Islet precursor cell (in vitro differentiated cells): ENCODE data around the gene G2E3.
"Not testable (repeated sequence)": the region's sequence is repeated elsewhere in the genome, so short reads cannot be mapped to it uniquely, and the experiment has no call there.

ENCODE experiments used
- DNase-seq: peaks from one replicate; pipeline ENCODE4 v3.0.0-alpha.2; 2018

G2E3 gene

DNA sequence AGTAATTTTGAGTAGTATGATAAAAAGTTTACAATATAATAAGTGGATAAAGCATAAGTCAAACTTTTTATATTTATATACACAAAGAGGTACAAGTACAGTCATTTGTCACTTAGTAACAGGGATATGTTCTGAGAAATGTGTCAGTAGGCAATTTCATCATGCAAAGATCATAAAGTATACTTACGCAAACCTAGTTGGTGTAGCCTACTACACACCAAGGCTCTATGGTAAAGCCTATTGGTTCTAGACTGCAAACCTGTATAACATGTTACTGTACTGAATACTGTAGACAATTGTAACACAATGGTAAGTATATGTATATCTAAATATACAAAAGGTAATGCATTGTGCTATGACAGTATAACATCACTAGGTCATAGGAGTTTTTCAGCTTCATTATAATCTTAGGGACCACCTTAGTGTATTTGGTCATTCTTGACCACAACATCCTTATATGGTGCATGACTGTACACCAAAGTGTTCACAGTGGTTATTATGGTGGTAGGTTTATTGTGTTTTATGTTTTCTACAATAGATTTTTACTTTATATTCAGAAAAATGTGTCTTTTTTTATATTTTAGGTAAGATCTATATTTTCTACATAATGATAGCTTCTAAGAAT lies 48.3 kb downstream of the G2E3 start:
- no peak for DNase-seq

- peak; percentile 57 for DNase-seq
Measured at GRCh38 chr14:30608533-30609006, 49.6 kb downstream of the G2E3 start.

GRCh38 chr14:30610787-30611343 lies 51.9 kb downstream of the G2E3 start:
- DNase-seq, result no peak

DNA sequence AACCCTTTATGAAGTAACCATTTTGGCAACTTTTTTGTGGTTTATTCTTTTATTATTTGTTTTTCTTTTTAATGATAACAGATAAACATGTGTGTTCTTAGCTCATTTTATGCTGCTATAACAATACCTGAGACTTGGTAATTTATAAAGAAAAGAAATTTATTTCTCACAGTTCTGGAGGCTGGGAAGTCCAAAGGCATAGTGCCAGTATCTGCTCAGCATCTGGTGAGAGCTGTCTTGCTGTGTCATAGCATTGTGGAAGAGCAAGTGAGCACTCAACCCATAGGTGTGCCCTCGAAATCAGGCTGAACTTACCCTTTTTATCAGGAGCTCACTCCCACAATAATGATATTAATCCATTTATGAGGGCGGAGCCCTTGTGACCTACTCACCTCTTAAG lies 55.2 kb downstream of the G2E3 start:
- no peak for DNase-seq

DNA sequence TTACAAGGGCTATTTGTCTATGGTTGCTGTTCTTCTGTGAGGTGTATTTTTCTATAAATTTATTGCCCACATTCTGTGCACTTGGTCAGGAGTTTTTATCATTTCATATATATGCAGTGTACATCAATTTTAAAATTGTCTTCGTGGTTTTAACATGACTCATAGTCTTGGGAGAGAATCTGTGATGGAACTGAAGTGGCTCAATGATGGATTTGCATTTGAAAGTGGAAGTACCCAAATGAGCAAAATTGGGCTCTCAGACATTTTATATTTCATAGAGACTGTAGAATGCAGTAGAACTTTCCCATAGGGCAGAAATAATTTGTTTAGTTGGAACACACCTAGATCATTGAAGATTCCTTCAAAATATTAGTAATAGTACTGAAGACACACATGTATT lies 61.2 kb downstream of the G2E3 start:
- no peak for DNase-seq

- DNase-seq, result peak; percentile 66
Measured at GRCh38 chr14:30621354-30621939, 62.5 kb downstream of the G2E3 start.

DNA sequence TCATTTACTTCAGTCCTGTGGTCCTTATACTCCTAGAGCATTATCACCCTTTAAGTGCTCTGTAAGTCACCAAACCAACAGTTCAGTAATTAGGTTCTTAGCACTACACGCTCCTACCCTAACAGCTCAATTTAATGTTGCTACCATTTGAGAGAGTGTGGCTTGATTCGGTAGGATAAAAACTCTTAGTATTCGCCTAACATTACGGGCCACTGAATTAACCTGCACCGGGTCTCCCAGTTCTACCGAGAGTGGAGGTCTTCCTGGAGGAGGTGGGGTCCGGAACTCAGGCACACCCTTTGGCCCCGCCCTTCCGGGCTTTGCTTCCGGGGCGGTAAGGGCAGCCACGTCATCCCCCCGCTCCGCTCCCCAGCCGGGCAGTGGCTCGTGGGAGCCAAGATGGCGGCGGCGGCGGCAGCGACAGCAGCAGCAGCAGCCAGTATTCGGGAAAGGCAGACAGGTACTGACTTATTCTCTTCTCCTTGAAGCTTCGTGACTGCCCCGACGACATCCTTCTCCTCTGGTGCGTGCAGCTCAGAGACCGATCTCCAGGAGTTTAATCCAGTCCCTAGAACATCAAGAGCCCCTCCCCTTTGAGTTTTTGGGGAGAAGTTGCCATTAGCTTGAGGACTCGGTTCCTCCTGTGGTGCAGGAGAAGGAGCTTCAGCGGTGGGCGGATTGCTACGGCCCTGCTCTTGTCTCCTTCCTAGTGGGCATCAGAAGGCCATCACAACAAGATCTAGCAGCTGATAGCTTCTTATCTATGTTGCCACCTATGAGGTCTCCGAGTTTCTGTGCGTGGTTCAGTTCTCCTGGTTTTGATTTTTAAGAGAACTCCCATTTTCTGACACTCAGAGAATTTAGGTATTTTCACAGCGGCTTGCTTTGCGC lies 63.2 kb downstream of the G2E3 start, which contains the start of gene SCFD1:
SCFD1 (plus strand) TSS at position 380 of the 891 bp plus-strand sequence; CDS start at position 400, 20 bp downstream.
- peak; percentile 97 for DNase-seq

GRCh38 chr14:30623412-30624131 lies 64.6 kb downstream of the G2E3 start:
- DNase-seq, result no peak

GRCh38 chr14:30624132-30624423 lies 65.1 kb downstream of the G2E3 start:
- no peak for DNase-seq

DNA sequence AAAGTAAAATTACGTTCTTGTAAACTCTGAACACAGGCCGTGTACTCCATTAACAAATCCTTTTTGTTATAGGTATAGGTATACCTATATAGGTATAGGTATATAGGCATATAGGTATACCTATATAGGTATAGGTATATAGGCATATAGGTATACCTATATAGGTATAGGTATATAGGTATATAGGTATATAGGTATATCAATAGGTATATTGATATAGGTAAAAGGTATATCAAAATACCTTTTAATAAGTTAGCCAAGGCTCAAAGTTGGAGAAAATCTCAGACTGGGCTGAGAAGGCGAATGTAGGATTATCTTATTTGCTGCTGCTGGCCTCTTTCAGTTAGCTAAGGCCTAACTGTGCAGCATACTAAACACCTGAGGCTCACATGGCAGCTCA lies 66.6 kb downstream of the G2E3 start:
- no peak for DNase-seq

- DNase-seq, result peak; percentile 54
Measured at GRCh38 chr14:30629432-30629831, 70.5 kb downstream of the G2E3 start.

DNA sequence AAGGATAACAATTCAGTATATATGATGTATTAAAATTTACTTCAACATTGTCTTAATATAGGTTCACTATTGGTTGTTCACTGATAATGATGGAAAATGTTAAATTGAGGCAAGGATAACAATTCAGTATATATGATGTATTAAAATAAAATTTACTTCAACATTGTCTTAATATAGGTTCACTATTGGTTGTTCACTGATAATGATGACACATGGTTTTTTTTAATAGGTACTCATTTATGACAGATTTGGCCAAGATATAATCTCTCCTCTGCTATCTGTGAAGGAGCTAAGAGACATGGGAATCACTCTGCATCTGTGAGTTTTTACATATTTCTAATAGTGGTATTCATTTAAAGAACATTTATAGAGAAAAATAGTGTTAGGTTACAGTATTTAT lies 71.3 kb downstream of the G2E3 start:
- DNase-seq, result no peak

GRCh38 chr14:30632730-30633129 lies 73.8 kb downstream of the G2E3 start:
- DNase-seq, result no peak

- DNase-seq, result no peak
Measured at GRCh38 chr14:30638926-30639325, 80.0 kb downstream of the G2E3 start.

DNA sequence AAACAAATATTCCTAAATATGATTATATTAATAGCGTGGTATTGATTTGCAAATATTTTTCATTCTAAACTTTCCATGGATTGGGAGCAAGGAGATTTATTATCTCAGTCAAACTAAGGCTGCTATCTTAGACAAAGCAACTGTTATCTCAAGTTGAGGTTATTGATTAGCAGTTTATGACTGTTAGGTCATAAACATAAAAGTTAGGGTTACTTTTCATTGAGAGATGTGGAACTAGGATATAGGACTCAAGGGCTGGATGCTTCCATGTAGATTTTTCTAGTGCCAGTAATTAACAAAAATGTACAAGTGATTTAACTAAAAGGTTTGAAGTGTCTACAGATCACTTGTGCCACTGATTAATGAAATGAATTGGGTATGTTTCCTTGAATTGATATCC lies 82.2 kb downstream of the G2E3 start:
- no peak for DNase-seq

DNA sequence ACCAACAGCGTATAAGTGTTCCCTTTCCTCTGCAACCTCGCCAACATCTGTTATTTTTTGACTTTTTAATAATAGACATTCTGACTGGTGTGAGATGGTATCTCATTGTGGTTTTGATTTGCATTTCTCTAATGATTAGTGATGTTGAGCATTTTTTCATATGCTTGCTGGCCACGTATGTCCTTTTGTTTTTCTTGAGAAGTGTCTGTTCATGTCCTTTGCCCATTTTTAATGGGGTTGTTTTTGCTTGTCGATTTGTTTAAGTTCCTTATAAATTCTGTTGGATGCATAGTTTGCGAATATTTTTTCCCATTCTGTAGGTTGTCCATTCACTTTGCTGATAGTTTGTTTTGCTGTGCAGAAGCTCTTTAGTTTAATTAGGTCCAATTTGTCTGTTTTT lies 85.5 kb downstream of the G2E3 start:
- DNase-seq, result not testable (repeated sequence)

DNA sequence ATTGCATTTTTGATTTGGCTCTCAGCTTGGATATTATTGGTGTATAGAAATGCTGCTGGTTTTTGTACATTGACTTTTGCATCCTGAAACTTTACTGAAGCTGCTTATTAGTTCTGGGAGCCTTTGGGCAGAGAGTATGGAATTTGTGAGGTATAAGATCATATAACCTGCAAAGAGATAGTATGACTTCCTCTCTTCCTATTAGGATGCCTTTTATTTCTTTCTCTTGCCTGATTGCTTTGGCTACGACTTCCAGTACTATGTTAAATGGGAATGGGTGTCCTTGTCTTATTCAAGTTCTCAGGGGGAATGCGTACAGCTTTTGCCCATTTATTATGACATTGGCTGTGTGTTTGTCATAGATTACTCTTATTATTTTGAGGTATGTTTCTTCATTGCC lies 86.6 kb downstream of the G2E3 start:
- DNase-seq, result no peak

DNA sequence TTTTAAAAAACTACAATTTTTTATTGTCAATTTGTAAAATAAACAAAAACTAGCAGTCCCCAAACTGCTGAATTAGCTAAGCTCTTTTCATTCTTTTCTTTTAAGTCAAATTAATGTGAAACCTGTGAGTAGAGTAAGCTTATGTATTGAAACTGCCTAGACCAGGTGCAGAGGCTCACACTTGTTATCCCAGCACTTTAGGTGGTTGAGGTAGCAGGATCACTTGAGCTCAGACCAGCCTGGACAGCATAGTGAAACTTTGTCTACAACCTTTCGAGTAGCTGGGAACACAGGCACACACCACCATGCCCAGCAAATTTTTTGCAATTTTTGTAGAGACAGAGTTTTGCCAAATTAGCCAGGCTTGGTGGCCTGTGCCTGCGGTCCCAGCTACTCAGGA lies 89.5 kb downstream of the G2E3 start:
- DNase-seq, result no peak

DNA sequence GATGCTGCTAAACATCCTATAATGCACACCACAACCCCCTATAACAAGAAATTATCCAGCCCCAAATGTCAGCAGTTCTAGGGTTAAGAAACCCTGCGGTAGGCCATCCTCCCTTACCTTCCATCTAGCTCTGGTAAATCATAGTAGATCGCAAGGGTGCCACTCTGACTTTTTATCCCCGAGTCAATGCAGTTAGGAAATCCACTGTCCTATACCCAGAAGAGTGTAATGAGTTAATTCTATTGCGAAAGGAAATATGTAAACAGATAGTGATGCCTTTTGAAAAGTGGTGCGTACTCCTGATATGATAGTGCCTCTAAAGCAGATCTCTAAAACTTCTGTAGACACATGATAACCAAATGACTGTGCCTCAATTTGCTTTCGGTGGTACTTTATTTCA lies 93.0 kb downstream of the G2E3 start:
- no peak for DNase-seq

DNA sequence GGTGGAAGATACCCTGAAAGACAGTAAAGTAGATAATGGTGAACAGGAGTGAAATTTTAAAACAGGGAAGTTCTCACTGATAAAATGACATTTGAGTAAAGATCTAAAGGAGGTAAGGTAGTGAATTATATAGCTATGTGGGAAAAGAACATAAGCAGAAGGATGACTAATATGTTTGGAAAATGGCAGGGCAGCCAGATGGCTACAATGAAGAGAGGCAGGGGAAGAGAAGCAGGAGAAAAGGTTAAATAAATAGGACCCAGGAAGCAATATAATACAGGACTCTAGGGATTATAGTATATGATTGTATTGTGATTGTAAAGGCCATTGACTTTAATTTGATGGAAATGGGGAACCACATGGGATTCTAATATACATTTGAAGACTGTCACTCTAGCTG lies 96.2 kb downstream of the G2E3 start:
- no peak for DNase-seq

GRCh38 chr14:30655658-30656057 lies 96.7 kb downstream of the G2E3 start:
- no peak for DNase-seq

DNA sequence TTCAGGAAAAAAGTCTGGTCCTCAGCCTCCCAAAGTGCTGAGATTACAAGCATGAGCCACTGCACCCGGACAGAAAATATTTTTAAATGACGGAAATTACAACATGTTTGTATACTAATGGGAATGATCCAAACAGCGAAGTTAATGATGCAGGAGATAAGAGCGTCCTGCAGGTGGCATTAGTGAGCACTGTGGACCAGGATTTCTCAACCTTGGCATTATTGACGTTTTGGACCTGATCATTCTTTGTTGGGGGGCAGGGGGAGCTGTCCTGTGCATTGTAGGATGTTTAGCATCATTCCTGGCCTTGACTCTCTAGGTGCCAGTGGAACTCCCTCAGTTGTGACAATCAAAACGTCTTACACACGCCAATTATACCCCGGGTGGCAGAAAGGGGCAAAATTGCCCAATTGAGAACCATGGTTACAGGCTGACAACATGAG lies 97.3 kb downstream of the G2E3 start:
- DNase-seq, result peak; percentile 53

DNA sequence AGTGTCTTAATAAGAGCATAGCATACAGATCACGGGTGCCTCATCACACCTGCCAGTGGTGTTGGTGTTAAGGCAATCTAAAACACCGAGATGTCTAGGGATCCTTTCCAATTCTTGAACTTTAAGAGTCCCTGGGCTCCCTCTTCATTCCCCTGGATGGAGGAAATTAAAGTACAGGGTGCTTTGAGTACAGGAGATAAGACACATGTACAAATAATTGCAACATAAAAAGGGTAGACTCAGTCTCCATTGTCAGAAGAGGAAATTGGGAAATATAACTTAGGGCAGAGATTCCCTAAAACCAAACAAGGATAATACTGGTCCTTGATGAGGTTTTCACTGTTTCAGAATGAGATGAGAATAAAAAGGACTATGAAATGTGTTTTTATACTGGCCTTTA lies 98.1 kb downstream of the G2E3 start:
- no peak for DNase-seq
